NCI-H446 (cell line): ENCODE results near the gene KLHL42.
"Not testable (repeated sequence)": the region's sequence is repeated elsewhere in the genome, so short reads cannot be mapped to it uniquely, and the experiment has no call there.

Source experiments
- DNase-seq, 2 experiments: peaks; one replicate each; lab custom pipeline; 2025; lab: John Stamatoyannopoulos, UW

The KLHL42 gene, protein sequence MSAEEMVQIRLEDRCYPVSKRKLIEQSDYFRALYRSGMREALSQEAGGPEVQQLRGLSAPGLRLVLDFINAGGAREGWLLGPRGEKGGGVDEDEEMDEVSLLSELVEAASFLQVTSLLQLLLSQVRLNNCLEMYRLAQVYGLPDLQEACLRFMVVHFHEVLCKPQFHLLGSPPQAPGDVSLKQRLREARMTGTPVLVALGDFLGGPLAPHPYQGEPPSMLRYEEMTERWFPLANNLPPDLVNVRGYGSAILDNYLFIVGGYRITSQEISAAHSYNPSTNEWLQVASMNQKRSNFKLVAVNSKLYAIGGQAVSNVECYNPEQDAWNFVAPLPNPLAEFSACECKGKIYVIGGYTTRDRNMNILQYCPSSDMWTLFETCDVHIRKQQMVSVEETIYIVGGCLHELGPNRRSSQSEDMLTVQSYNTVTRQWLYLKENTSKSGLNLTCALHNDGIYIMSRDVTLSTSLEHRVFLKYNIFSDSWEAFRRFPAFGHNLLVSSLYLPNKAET

DNA sequence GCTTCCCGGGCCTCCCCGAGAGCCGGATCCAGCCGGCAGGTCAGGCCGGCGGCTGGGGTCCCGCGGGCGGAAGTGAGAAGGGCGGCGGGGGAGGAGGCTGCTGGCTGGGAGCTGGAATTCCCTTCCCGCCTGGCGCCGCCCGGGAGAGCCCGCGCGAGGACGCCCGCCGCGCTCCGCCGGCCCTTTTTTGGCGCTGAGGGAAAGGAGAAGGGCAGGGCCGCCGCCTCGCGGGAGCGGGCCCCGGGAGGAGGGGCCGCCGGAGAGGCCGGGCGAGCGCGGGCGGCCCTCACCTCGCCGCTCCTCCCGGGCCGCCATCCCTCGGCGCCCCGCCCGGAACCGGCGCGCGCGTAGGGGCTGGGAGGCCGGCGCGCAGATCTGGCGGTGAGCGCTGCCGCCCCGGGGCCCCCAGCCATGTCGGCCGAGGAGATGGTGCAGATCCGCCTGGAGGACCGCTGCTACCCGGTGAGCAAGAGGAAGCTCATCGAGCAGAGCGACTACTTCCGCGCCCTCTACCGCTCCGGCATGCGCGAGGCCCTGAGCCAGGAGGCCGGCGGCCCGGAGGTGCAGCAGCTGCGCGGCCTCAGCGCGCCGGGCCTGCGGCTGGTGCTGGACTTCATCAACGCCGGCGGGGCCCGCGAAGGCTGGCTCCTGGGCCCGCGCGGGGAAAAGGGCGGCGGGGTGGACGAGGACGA lies at the start of gene KLHL42, which contains the start of gene MANSC4:
KLHL42 (plus strand) TSS at position 314 of the 692 bp plus-strand sequence; CDS start at position 412, 98 bp downstream.
MANSC4 (minus strand) TSS at position 317 of the 692 bp plus-strand sequence. CDS start 8,960 bp downstream, outside the sequence.
- DNase-seq, result peak; percentile 13 to 71

DNA sequence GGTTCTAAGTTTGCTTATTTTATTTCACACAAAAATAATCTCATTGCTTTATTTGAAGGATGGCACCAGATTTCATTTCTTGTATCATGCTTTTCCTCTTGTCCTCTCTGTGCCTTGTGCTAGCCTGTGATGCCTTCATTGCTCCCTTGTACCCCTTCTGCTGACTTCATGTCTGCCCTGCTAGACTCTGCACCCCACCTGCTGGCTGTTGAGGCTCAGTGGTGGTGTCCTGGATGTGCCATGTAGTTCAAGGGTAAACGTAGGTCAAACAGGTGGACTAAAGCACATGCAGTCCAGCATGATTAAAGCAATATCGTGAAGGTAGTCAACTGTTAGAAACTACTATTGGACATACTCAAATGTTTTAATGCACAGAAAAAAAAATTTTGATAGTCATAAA lies 47.8 kb upstream of the KLHL42 start:
- DNase-seq, result no peak

DNA sequence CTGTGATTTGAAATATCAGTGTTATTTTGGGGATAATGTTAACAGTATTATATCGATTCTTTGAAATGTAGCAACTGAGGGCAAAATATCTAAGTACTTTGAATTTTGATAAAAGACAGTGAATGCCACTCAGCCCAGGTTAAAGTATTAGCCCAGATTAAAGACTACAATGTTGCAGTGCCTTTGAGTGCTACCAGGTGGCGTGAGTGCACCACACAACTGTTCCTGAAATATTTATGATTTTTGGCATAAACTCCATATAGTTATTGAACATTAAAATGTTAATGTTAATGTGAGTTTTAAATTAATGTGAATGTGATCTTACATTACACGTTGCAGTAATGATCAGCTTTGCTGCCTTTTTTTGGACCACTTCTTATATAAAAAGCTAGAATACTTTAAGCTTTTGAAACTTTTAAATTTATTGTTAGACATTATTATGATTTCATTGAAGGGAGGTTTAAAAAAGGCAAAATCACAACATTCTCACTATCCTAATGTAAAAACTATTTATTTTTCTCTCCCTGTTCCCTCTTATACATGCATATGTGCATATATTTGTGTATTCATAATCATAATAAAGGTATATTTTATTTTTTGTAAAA lies 46.9 kb upstream of the KLHL42 start:
- DNase-seq, result peak in 1 of 2 experiments; percentile 50

DNA sequence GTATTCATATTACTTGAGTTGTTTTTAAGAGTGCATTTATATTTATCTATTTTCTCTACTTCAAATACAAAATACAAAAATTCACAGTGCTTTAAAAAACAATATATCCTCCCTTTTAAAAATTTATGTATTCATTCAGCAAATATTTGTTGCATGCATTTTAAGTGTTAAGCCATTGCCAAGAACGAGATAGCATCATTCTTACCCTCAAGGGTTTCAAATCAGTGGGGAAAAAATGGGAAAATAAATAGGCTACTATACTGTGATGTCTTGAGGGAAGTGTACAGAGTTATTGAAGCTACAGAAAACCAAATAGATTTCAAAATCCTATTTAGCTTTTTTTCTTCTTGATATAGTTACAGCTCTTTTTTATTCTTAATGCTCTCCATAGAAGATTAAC lies 46.2 kb upstream of the KLHL42 start:
- no peak for DNase-seq

DNA sequence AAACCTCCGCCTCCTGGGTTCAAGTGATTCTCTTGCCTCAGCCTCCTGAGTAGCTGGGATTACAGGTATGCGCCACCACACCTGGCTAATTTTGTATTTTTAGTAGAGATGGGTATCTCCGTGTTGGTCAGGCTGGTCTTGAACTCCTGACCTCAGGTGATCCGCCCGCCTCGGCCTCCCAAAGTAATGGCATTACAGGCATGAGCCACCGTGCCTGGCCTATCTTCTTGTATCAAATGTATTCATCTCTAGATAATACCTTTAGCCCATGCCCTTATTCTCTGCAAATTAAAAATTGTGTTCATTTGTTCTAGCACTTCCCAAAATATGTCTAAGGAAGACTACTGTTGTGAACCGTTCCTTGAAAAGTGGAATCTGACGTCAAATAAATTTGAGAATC lies 45.7 kb upstream of the KLHL42 start:
- DNase-seq, result not testable (repeated sequence)

DNA sequence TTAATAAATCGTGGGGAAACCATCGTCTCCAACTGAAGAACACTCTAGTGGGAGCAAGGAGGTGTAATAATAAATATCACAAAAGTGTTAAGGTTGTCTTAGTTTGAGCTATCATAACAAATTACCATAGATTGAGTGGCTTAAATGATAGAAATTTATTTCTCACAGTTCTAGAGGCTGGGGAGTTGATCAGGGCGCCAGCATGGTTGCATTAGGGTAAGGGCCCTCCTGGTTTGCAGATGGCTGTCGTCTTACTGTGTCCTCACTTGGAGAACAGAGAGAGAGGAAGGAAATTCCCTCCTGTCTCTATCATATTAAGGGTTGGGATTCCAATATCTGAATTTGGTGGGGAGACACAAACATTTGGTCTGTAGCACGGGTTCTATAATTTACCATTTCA lies 36.4 kb upstream of the KLHL42 start:
- DNase-seq, result no peak

DNA sequence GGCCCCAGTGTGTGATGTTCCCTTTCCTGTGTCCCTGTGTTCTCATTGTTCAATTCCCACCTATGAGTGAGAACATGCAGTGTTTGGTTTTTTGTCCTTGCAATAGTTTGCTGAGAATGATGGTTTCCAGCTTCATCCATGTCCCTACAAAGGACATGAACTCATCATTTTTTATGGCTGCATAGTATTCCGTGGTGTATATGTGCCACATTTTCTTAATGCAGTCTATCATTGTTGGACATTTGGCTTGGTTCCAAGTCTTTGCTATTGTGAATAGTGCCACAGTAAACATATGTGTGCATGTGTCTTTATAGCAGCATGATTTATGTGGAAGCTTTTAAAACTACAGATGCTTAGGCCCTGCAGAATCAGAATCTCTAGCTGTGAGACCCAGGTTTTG lies 34.3 kb upstream of the KLHL42 start:
- not testable (repeated sequence) for DNase-seq

DNA sequence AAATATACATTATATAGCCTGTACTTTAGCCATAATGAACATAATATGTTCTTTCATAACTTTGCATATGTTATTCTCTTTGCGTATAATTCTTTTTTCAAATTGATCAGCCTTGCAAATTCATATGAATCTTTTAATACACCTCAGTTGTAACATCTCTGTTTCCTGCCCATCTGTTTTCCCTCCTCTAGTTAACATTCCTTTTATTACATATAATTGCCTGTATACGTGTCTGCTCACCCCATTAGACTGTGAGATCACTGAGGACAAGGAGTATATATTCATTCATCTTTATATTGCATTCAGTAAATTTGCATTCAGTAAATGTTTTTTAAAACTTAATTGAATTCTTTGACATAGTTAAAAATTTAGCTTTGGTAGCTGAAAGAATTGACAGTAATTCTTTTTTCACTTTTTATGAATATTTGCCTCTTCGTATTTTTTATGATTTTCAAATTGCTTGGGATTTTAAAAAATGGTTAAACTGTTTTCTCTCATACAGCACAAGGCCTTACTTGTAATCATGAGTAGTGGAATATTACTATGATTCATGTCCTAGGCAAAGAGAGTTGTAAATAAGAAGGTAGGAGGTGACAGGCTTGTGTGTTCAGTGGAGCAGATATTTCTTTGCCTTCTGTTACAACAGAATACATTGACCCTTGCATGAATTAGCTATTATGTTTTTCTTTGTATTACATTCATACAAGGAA lies 32.8 kb upstream of the KLHL42 start:
- no peak for DNase-seq

DNA sequence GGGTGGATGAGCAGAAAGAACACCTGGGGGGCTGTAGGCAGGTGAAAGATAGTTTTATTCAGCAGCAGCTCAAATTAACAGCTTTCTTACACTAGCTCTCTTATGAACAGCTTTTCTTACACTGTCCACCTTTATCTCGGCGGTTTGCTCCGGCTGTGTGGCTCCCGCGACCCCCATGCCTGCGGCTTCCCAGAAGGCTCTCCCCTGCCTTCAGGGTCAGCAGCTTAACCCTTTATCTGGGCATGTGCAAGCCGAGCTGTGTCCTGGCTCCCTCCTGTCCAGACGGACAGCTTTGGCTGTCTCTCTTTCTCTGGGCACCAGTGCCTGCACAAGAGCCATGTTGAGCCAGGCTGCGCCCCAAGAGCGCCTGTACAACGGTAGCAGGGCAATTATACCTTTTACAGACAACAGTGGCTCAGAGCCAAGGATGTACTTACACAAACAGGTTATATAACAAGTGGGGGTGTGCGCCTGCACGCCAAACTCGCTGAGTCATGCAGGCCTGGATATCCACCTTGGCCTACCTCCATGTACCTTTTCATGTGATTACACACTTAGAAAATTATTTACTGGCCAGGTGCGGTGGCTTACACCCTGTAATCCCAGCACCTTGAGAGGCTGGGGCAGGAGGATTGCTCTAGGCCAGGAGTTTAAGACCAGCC lies 28.5 kb upstream of the KLHL42 start:
- no peak for DNase-seq

DNA sequence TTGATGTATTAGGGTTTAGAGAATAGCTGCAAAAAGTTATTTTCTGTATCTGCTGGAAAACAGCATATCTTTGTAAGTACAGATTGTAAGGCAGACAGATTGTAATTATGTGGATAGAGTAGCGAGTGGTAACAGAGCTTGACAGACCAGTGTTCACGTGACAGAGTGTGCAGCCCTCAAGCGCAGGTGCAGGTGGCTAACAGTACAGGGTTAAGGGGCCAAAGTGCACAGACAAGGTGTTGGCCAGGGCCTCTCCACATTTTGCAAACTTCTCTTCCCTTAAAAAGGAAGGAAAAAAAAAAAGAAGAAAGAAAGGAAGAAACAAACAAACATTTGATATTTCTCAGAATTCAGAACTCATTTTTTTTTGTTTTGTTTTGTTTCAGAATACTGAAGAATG lies 25.2 kb upstream of the KLHL42 start:
- DNase-seq, result no peak

DNA sequence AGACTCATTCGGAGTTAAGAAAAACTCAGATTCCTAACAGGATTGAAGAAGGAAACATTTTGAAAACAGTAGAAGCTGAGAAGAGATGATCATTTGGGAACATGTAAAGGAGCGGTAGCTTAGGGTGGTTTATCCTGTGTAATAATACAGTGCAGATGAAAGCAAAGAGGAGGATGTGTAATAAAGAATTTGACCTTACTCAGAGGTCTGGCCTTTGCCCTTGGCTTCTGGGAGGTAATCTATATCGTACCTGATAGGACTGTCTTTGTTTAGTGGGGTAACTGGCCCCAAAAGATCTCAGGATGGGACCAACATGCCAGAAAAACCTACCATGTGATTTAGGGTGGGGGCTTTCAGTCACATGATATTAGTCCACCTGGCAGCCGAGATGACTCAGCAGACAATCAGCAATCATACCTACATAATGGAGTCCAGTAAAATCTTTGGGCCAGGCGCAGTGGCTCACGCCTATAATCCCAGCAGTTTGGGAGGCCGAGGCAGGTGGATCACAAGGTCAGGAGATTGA lies 23.3 kb upstream of the KLHL42 start:
- DNase-seq, result no peak

DNA sequence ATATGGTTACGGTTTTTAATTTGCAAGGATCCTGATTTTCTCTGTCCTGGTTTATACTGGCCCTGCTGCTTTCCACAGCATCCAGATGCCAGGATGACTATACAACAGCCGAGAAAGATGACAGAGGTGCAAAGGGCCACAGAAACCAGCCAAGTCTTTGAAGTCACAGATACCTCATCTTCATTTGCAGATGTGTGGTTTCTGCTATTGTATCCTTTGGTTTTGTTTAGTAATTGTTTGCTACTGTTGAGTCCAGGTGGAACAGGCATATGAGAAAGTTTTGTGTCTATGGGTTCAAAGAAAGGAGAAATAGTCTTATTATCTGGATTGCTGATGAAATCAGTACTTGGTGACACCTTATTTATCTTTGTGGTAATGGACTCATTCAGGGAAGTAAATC lies 17.3 kb upstream of the KLHL42 start:
- no peak for DNase-seq

DNA sequence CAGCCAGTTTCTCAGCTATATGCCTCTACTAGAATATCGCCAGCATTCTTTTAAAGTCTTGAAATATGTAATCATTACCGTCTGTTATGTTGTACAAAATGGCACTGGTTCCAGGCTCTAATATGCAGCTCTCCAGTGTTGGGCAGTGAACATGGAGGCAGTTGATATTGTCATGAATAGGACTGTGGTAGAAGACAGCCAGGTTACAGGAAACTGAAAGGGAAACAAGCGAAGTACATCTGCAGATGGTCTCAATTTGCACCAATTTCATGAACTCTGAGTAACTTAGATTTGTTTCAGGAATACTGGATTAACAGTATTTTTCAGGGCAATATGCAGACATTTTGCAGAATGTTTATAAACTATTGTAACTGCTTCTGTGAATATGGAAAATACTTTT lies 13.4 kb upstream of the KLHL42 start:
- DNase-seq, result no peak

DNA sequence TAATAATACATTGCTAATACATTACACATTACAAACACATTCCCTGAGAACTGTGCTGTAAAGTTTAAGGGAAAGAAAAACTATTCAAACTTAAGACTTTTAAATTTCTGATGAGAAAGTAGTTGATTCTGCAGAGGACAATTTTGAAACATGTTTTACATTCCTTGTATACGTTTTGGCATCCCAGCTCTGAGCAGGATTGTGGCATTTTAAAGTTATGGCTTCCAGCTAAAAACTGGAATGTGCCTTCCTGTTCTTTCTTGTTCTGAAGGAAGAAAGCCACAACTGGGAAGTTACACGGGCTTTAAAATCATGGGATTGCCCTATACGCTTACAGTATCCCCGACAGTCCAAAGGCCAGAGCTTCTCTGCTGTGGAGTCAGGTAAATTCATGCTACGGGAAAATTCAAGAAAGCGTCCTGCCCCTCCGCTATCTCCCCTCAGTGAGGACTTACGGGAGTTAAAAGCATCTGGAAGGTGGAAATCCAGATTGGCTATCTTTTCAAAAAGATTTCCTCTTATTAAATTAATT lies 10.8 kb upstream of the KLHL42 start:
- no peak for DNase-seq

DNA sequence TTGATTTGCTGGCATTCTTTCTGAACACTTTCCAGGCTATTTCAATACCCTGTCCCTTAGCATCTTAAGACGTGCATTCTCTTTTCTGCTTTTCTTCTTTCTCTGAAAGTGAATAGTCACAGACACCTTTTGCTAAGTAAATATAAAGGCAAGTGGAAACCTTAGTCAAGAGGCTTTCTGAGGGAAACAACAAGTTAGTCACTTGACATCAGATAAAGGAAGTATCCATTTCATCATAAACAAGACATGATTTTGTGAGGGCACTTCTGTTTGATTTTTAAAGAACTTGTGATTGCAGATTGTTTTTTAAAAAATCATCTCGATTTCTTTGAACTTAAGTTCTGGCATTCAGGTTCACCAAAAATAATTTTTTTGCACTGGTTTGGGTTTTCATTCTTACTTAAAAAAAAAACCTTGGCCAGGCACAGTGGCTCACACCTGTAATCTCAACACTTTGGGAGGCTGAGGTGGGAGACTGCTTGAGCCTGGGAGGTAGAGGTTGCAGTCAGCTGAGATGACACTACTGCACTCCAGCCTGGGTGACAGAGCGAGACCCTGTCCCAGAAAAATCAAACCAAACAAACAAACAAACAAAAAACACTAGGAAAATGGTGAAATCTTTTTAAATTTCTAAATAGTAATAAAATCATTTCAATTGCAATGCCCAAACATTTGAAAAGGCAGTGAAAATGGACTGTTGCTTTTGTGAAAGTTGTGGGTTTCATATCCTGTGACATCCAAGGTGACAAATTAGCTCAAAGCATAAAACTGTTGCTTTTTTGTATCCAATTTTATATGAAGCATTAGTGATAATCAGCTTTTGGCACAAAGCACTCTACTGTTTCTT lies 8.3 kb upstream of the KLHL42 start:
- no peak for DNase-seq

DNA sequence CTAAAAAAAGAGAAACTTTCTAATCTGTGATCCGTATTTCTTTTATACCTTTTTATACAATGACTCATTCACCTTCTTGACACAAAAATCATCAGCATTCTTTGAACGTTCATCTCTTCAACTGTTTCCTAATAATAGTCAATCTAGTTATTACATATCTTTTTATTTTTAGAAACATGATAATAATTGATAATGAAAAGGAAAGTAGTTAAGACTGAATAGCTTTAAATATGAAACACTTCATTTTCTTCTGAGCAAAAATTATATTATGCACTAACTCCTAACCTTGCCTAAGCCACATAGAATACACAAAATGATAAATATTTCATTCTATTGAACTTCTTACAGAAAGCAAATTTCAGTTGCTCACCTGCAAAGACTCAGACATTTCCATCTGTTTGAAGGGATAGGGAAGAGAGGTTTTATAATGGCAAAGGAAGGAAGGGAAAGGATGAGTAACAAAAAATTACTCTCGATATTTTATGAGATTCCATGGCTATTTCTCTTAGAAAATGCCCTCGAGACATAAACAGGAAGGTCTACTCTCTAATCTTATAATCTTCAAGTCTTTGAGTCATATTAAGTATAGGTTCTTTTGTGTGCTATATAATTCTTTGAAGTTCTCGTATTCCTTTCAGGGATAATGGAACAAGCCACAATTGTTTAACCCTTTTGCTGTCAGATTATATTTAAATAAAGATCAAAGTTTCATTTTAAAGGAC lies 7.5 kb upstream of the KLHL42 start:
- DNase-seq, result no peak

DNA sequence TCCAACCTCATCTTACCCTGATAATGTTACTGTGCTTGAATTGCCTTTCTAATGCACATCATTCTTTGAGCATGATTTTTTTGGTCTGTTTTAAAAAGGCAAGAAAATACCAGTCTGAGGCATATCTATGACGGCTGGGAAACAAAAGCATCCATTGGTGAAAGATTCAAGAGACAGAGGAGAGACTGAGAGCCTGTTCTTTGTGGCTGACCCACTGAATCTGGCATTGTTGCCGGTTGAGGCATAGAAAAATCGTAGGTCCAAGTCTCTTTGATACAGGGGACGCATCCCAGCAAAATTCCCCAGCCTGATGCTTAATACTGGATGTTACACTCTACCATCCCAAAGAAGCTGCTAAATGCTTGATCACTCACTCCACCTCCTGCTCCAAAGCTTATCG lies 2.9 kb upstream of the KLHL42 start:
- no peak for DNase-seq

DNA sequence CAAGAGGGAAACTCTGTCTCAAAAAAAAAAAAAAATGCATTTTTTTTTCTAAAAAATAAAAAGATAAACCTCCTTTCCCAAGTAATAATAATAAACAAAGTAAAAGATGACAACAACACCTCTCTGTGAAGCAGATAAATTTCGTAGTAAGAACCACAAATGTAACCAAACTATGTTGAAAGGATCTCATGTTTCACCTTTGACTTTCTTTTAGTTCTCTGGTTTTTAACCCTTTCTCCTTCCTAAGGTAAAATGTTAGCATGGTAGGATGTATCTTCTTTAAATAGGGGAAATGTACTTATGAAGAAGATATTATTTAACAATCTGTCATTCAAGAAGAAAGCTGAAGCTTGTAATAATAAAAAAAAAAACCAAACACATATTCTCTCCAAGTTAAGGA lies 1.8 kb upstream of the KLHL42 start:
- DNase-seq, result no peak

DNA sequence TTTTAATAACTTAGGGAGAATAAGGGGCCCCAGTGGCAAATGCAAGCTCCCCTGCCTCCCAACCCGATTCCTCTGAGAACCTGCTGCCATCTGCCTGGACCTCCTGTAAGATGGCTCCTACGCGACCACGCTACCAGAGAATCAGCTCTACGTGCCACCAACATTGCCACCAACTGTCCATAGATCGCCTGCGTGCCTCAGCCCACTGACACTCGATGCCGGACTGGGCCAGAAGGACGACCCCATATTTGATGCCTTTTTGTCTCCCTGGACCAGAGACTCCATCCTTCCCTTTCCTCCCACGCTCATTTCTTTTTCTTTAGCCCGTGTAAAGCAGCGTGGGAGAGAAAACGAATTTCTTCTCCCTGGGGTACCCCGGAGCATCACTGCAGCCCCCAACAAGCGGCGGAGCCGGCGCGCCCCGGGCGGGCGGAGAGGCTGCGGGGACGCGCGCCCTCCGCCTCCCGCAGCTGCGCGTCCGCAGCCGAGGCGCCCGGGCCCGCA lies 565 bp upstream of the KLHL42 start:
- no peak for DNase-seq
